ENCODE data around the gene CCR6. TPM values are rescaled to one million over a fixed set of nuclear protein-coding genes. Genes with fewer than 3 reads are reported as not detected.

CCR6 gene
- total RNA-seq, 2 donors from 2014 or later, result not detected

DNA sequence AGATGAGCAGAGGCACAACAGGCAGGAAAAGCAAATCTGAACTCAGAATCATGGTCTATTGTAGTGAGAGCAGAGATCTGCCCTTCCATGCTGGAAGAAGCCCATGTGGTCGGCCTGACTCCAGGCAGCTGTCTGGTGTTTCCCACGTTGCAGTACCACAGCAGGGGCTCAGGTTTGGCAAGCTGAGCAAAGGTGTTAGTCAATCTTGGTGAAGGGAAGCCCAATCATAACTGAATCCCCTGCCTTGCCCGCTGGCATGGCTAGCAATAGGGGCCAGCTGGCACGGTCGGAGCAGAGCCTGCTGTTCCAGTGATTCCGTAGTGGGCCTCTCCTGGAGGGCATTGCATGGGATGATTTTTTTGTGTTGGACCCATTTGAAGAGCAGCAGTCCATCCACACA lies 17.8 kb upstream of the CCR6 start:
- TF ChIP-seq, protein P1, sequence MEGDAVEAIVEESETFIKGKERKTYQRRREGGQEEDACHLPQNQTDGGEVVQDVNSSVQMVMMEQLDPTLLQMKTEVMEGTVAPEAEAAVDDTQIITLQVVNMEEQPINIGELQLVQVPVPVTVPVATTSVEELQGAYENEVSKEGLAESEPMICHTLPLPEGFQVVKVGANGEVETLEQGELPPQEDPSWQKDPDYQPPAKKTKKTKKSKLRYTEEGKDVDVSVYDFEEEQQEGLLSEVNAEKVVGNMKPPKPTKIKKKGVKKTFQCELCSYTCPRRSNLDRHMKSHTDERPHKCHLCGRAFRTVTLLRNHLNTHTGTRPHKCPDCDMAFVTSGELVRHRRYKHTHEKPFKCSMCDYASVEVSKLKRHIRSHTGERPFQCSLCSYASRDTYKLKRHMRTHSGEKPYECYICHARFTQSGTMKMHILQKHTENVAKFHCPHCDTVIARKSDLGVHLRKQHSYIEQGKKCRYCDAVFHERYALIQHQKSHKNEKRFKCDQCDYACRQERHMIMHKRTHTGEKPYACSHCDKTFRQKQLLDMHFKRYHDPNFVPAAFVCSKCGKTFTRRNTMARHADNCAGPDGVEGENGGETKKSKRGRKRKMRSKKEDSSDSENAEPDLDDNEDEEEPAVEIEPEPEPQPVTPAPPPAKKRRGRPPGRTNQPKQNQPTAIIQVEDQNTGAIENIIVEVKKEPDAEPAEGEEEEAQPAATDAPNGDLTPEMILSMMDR (conservative IDR thresholded peaks at IDR 0.05), result no peak
- WGBS, 2 experiments (ENCODE audit: insufficient coverage in 1 of 2, insufficient read length in 1 of 2), result 83 to 93% methylated on average over 1 to 6 of the region's 6 CpGs
- DNase-seq, result peak; percentile 29

DNA sequence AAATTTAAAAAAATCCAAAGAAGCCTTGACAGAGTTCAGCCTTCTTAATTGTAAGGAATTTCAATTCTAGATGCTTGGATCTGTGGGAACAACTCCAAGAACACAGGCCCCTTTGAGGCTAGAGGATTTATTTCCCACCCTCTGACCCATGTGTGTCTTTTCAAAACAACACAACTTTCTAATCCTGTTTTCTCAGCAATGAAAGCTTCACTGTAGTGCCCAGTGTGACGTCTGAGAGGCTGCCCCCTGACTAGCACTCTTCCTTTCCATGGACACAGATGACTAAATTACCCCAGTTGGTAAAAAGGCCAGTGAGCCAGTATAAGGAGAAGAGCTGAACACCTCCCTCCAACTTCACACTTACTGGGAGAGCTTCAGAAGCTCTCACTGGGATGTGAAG lies 16.5 kb upstream of the CCR6 start:
- H3K9me3 ChIP-seq (ENCODE audit: control insufficient read depth, low read length), result no peaks in the 10 kb centered on the region
- no peak for DNase-seq
- TF ChIP-seq, protein P1 (conservative IDR thresholded peaks at IDR 0.05), result no peak
- no peaks in the 10 kb centered on the region for H3K9me3 Mint-ChIP-seq
- peaks cover 3% of the 10 kb centered on the region for H3K27me3 ChIP-seq (ENCODE audit: control insufficient read depth, insufficient read depth, low read length, poor library complexity, severe bottlenecking)
- no peak overlapping the region for H3K4me3 Mint-ChIP-seq
- no peaks in the 10 kb centered on the region for H3K4me1 ChIP-seq (ENCODE audit: control insufficient read depth, insufficient read depth, low read length)
- 80% methylated on average over 1 of the region's 1 CpG; no CpG with 5 or more reads in 1 of the 2 experiments for WGBS, 2 experiments (ENCODE audit: insufficient coverage in 1 of 2, insufficient read length in 1 of 2)
- no peak overlapping the region for H3K27ac Mint-ChIP-seq
- no peaks in the 10 kb centered on the region for H3K36me3 Mint-ChIP-seq (ENCODE audit: low read depth)
- H3K9ac ChIP-seq (ENCODE audit: extremely low read depth, low read length, poor library complexity, severe bottlenecking), result no peak overlapping the region
- H3K27me3 Mint-ChIP-seq (ENCODE audit: insufficient read depth), result no peaks in the 10 kb centered on the region
- no peak overlapping the region for H3K4me3 ChIP-seq (ENCODE audit: low read length)
- H3K27ac ChIP-seq (ENCODE audit: low read depth, low read length), result no peak overlapping the region
- H3K4me1 Mint-ChIP-seq, result peaks cover 2% of the 10 kb centered on the region
- H3K36me3 ChIP-seq (ENCODE audit: control insufficient read depth, insufficient read depth, low read length), result no peaks in the 10 kb centered on the region

More for the DNA sequence above, 17.8 kb upstream of the CCR6 start:
- no peaks in the 10 kb centered on the region for H3K27me3 ChIP-seq (ENCODE audit: control insufficient read depth, insufficient read depth, low read length, poor library complexity, severe bottlenecking)
- Mint-ChIP-seq H3K27me3 (ENCODE audit: insufficient read depth) (no peaks in the 10 kb centered on the region), H3K4me1 (peaks cover 2% of the 10 kb centered on the region), H3K4me3 (no peak overlapping the region), H3K9me3 (no peaks in the 10 kb centered on the region), H3K27ac (no peak overlapping the region), H3K36me3 (ENCODE audit: low read depth) (no peaks in the 10 kb centered on the region)
- H3K27ac ChIP-seq (ENCODE audit: low read depth, low read length), result no peak overlapping the region
- H3K4me3 ChIP-seq (ENCODE audit: low read length), result no peak overlapping the region
- H3K9ac ChIP-seq (ENCODE audit: extremely low read depth, low read length, poor library complexity, severe bottlenecking), result no peak overlapping the region
- H3K36me3 ChIP-seq (ENCODE audit: control insufficient read depth, insufficient read depth, low read length), result no peaks in the 10 kb centered on the region
- H3K9me3 ChIP-seq (ENCODE audit: control insufficient read depth, low read length), result peaks cover 1% of the 10 kb centered on the region
- no peaks in the 10 kb centered on the region for H3K4me1 ChIP-seq (ENCODE audit: control insufficient read depth, insufficient read depth, low read length)

- Mint-ChIP-seq H3K27ac (no peak overlapping the region), H3K4me3 (no peak overlapping the region), H3K9me3 (no peaks in the 10 kb centered on the region), H3K36me3 (ENCODE audit: low read depth) (no peaks in the 10 kb centered on the region), H3K4me1 (peaks cover 2% of the 10 kb centered on the region), H3K27me3 (ENCODE audit: insufficient read depth) (peaks cover 3% of the 10 kb centered on the region)
- TF ChIP-seq, protein P1 (conservative IDR thresholded peaks at IDR 0.05), result no peak
- H3K27me3 ChIP-seq (ENCODE audit: control insufficient read depth, insufficient read depth, low read length, poor library complexity, severe bottlenecking), result peaks cover 5% of the 10 kb centered on the region
- no peak overlapping the region for H3K4me3 ChIP-seq (ENCODE audit: low read length)
- H3K9ac ChIP-seq (ENCODE audit: extremely low read depth, low read length, poor library complexity, severe bottlenecking), result no peak overlapping the region
- DNase-seq, result no peak
- no peak overlapping the region for H3K27ac ChIP-seq (ENCODE audit: low read depth, low read length)
- no peaks in the 10 kb centered on the region for H3K4me1 ChIP-seq (ENCODE audit: control insufficient read depth, insufficient read depth, low read length)
- 71 to 79% methylated on average over 5 to 7 of the region's 7 CpGs for WGBS, 2 experiments (ENCODE audit: insufficient coverage in 1 of 2, insufficient read length in 1 of 2)
- H3K9me3 ChIP-seq (ENCODE audit: control insufficient read depth, low read length), result no peaks in the 10 kb centered on the region
- no peaks in the 10 kb centered on the region for H3K36me3 ChIP-seq (ENCODE audit: control insufficient read depth, insufficient read depth, low read length)
Measured at GRCh38 chr6:167107787-167108186, 15.1 kb upstream of the CCR6 start.

Data from endodermal cell (in vitro differentiated cells).